ENCODE data around the gene NFXL1.

- no peak for TF ChIP-seq CTCF (IDR thresholded peaks at IDR 0.05)
- TF ChIP-seq EP300 (IDR thresholded peaks at IDR 0.05): no peak
Measured at GRCh38 chr4:47945930-47946726, 31.7 kb upstream of the NFXL1 start.
